ENCODE results near the gene NAA16. TPM values are rescaled to one million over a fixed set of nuclear protein-coding genes. Genes with fewer than 3 reads are reported as not detected.

NAA16 gene
- total RNA-seq, 2 donors from 2014 or later = 17.6 to 19.9 TPM

DNA sequence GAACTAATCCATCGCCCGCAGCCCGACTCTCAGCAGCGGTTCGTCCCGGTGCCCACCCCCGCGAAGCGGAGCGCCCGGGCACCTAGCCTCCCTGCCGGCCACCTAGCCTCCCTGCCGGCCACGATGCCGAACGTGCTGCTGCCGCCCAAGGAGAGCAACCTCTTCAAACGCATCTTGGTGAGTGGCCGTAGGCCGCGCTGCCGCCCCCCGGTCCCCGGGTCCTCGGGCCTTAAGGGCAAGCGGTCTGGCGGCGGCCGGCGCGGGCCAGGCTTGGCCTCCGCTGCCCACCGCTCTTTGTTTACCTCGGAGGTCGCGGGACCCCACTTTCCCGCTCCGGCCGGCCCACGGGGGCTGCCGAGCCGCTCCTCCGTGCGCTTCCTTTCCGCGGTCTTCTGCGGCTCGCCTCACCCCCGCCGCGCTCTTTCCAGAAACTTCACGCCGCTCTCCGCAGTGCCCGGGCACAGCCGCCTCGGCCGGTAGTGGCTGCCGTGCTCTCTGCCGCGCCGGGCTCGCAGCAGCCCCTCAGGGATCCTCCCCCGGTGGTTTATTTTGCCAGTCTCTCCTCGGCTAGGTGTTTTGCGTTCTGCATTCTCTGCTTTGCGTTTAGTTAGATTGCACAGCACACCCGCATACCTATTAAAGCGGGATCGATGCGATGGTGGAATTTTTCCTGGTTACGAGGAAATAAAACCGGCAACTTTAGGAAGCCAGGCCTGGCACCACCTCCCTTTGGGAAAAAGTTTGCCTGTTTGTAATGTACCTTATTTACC is 524 bp downstream of the NAA16 start:
- H3K4me3 ChIP-seq = peak overlapping the region; percentile 70 to 76
- H3K36me3 ChIP-seq = no peaks in the 10 kb centered on the region
- no peaks in the 10 kb centered on the region for H3K27me3 ChIP-seq (replicated peaks; ENCODE audit: insufficient read depth)
- H3K9me3 ChIP-seq = no peaks in the 10 kb centered on the region
- no peaks in the 10 kb centered on the region for H3K4me1 ChIP-seq (replicated peaks)
- WGBS = under 1% methylated on average over 73 of the region's 73 CpGs
- DNase-seq (ENCODE audit: low spot score) = peak; percentile 22
- TF ChIP-seq POLR2AphosphoS5 (IDR thresholded peaks at IDR 0.05) (no peak), POLR2A (IDR thresholded peaks at IDR 0.05) (peak; percentile 9)
- TF ChIP-seq, protein P1, sequence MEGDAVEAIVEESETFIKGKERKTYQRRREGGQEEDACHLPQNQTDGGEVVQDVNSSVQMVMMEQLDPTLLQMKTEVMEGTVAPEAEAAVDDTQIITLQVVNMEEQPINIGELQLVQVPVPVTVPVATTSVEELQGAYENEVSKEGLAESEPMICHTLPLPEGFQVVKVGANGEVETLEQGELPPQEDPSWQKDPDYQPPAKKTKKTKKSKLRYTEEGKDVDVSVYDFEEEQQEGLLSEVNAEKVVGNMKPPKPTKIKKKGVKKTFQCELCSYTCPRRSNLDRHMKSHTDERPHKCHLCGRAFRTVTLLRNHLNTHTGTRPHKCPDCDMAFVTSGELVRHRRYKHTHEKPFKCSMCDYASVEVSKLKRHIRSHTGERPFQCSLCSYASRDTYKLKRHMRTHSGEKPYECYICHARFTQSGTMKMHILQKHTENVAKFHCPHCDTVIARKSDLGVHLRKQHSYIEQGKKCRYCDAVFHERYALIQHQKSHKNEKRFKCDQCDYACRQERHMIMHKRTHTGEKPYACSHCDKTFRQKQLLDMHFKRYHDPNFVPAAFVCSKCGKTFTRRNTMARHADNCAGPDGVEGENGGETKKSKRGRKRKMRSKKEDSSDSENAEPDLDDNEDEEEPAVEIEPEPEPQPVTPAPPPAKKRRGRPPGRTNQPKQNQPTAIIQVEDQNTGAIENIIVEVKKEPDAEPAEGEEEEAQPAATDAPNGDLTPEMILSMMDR (IDR thresholded peaks at IDR 0.05) = no peak
- H3K27ac ChIP-seq = peak overlapping the region; percentile 93 to 97
- intact Hi-C loops (cut with DNase I) = loop anchor here (5.0 kb wide), 3 partner anchors 69 to 264 kb away; partner anchors contain the start of gene WBP4

DNA sequence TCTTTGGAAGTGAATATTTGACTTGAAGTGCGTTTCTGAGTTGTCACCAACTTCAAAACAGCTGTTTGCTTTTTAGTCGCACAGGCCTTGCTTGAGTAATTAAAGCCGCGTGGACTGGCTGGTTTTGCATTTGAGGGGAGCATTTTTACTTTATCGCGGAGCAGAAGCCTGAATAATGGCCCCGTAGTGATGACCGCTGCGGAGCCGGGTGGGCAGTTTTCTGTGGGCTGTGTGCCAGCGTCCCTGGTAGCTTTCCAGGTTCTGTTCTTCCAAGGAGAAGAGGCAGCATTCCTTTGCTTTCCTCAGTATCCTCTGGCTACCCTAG is 1.1 kb downstream of the NAA16 start:
- no peaks in the 10 kb centered on the region for H3K4me1 ChIP-seq (replicated peaks)
- H3K36me3 ChIP-seq = no peaks in the 10 kb centered on the region
- DNase-seq (ENCODE audit: low spot score) = peak; percentile 26
- no peaks in the 10 kb centered on the region for H3K9me3 ChIP-seq
- WGBS = 0% methylated on average over 11 of the region's 11 CpGs
- TF ChIP-seq POLR2A (IDR thresholded peaks at IDR 0.05) = no peak
- no peaks in the 10 kb centered on the region for H3K27me3 ChIP-seq (replicated peaks; ENCODE audit: insufficient read depth)
- H3K27ac ChIP-seq = peak overlapping the region; percentile 93 to 97
- H3K4me3 ChIP-seq = peak overlapping the region; percentile 70 to 76
- intact Hi-C loops (cut with DNase I) = loop anchor here (5.0 kb wide), 3 partner anchors 70 to 265 kb away; partner anchors contain the start of gene WBP4

DNA sequence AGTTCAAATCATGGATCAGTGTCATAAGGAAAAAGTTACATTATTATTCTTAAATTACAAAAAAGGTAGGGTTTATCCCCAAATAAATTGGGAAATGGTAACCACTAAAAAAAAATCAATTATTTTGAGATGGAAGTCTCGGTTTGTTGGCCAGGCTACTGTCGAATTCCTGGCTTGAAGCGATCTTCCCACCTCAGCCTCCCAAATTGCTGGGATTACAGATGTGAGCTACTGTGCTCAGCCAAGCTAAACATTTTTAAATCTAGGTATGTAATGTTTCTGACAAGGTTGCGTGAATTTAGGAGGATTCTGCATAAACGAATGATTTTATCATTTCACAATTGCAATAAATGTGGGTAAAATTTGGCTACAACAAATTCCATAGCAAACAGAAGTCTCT is 2.0 kb downstream of the NAA16 start:
- TF ChIP-seq, protein P1 (IDR thresholded peaks at IDR 0.05) = no peak
- no peak for TF ChIP-seq POLR2AphosphoS5 (IDR thresholded peaks at IDR 0.05)
- no peak for TF ChIP-seq POLR2A (IDR thresholded peaks at IDR 0.05)
- no peaks in the 10 kb centered on the region for H3K27me3 ChIP-seq (replicated peaks; ENCODE audit: insufficient read depth)
- DNase-seq (ENCODE audit: low spot score) = no peak
- WGBS = 22% methylated on average over 5 of the region's 5 CpGs
- H3K27ac ChIP-seq = no peak overlapping the region
- intact Hi-C loops (cut with DNase I) = loop anchor here (5.0 kb wide), 3 partner anchors 71 to 266 kb away; partner anchors contain the start of gene WBP4
- H3K36me3 ChIP-seq = no peaks in the 10 kb centered on the region
- H3K9me3 ChIP-seq = no peaks in the 10 kb centered on the region
- no peaks in the 10 kb centered on the region for H3K4me1 ChIP-seq (replicated peaks)
- H3K4me3 ChIP-seq = peak overlapping the region; percentile 70 to 76

DNA sequence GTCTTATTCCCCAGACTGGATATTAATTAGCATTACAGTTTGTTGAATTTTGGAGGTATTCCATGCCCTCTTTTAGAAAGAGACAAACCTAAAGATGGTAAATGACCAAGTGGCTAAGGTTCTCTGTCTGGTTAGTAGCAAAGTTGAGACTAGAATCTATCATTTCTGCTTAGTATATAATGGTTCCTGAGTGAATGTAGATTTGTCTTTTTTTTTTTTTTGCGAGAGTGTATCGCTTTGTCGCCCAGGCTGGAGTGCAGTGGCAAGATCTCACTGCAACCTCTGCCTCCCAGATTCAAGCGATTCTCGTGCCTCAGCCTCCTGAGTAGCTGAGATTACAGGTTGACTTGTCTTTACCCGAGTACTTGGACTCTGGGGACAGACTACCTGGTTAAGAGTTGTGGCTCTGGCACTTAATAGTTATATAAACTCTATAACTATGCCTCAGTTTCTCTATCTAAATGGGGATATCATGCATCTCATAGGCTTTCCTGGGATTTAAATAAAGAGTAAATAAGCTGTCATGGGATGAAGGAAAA is 2.7 kb downstream of the NAA16 start:
- H3K4me1 ChIP-seq (replicated peaks) = no peaks in the 10 kb centered on the region

DNA sequence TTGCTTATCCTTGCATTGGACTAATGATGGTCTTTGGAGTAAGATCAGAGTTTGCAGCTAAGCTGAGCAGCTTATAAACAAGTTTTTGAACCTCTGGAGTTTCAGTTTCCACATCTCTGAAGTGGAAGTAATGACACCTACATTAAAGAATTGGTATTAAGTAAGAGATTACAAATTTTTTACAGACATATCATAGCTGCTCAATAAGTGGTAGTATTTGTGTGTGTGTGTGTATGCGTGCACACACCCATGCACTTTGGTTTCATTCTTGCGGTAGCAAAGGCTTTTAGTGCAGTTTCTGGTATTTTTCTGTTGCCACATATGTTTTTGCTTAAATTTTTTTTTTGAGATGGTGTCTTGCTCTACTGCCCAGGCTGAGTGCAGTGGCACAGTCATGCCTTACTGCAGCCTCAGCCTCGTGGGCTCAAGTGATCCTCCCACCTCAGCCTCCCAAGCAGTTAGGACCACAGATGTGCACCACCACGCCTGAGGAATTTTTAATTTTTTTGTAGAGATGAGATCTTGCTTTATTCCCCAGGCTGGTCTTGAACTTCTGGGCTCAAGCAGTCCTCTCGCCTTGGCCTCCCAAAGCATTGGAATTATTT is 4.5 kb downstream of the NAA16 start:
- Histone ChIP-seq H3K27me3 (replicated peaks; ENCODE audit: insufficient read depth) (no peaks in the 10 kb centered on the region), H3K36me3 (no peaks in the 10 kb centered on the region), H3K27ac (no peak overlapping the region), H3K9me3 (no peaks in the 10 kb centered on the region), H3K4me3 (no peak overlapping the region), H3K4me1 (replicated peaks) (no peaks in the 10 kb centered on the region)
- TF ChIP-seq, protein P1 (IDR thresholded peaks at IDR 0.05) = no peak
- TF ChIP-seq POLR2AphosphoS5 (IDR thresholded peaks at IDR 0.05) (no peak), POLR2A (IDR thresholded peaks at IDR 0.05) (no peak)
- no peak for DNase-seq (ENCODE audit: low spot score)
- WGBS = 94% methylated on average over 5 of the region's 5 CpGs
- intact Hi-C loops (cut with DNase I) = no loop called here

More for the DNA sequence above, 2.7 kb downstream of the NAA16 start:
- H3K4me3 ChIP-seq = no peak overlapping the region
- H3K27me3 ChIP-seq (replicated peaks; ENCODE audit: insufficient read depth) = no peaks in the 10 kb centered on the region
- DNase-seq (ENCODE audit: low spot score) = no peak
- intact Hi-C loops (cut with DNase I) = loop anchor here (5.0 kb wide), 3 partner anchors 71 to 266 kb away; partner anchors contain the start of gene WBP4
- TF ChIP-seq POLR2AphosphoS5 (IDR thresholded peaks at IDR 0.05) (no peak), POLR2A (IDR thresholded peaks at IDR 0.05) (no peak)
- TF ChIP-seq, protein P1 (IDR thresholded peaks at IDR 0.05) = no peak
- H3K27ac ChIP-seq = no peak overlapping the region
- no peaks in the 10 kb centered on the region for H3K36me3 ChIP-seq
- H3K9me3 ChIP-seq = no peaks in the 10 kb centered on the region
- WGBS = 66% methylated on average over 6 of the region's 6 CpGs
